TTC549 (cell line): ENCODE measurements around the gene EGLN2.
A peak's percentile ranks its signal among the peaks of the same experiment; 100 is the strongest.
"Not testable (repeated sequence)": the region's sequence is repeated elsewhere in the genome, so short reads cannot be mapped to it uniquely, and the experiment has no call there.

Source experiments
- FAIRE-seq: peaks from 2 replicates; lab custom pipeline; 2012; peaks lifted over from hg19 to GRCh38; lab: Jason Lieb, UNC

EGLN2 gene

DNA sequence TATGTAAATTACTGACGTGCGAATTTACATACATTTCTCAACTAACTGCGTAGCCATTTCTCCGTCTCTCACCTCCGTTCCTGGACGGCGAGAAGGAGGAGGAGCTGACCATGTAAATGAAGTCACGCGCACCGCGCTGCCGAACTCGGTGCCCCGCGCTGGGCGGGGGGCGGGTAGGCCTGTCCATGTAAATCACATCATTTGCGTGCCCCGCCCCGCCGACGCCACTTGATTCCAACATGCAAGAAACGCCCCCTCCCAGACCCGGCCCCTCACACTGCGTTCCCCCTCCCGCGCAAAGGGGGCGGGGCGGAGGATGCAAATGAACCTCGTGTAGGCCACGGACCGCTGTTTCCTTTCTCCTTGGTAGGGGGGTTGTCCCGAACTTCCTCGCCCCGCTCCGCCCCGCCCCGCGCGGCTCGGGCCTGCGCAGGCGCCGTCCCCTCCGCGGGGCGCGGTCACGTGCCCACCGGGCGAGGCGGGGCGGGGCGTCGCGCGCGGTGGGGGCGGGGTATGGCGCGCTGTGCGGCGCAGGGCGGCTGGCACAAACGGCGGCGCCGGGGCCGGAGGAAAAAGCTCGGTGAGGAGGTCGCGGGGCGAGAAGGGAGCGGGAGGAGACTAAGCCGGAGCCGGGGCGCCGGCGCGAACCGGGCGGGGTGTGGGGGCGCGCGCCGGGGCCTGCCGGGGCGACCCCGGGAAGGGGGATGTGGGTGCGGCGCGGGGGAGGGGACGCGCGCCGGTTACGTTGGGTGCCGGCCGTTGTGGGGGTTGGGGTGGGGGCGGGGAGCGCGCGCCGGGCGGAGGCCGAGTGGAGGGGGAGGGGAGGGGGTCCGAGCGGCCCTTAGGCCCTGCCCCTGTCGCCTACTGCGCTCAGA is at the start of gene EGLN2:
TSS of gene EGLN2 (plus strand) at position 509 of the 875 bp plus-strand sequence. CDS start 1,382 bp downstream, outside the sequence.
- FAIRE-seq = peak; percentile 92

DNA sequence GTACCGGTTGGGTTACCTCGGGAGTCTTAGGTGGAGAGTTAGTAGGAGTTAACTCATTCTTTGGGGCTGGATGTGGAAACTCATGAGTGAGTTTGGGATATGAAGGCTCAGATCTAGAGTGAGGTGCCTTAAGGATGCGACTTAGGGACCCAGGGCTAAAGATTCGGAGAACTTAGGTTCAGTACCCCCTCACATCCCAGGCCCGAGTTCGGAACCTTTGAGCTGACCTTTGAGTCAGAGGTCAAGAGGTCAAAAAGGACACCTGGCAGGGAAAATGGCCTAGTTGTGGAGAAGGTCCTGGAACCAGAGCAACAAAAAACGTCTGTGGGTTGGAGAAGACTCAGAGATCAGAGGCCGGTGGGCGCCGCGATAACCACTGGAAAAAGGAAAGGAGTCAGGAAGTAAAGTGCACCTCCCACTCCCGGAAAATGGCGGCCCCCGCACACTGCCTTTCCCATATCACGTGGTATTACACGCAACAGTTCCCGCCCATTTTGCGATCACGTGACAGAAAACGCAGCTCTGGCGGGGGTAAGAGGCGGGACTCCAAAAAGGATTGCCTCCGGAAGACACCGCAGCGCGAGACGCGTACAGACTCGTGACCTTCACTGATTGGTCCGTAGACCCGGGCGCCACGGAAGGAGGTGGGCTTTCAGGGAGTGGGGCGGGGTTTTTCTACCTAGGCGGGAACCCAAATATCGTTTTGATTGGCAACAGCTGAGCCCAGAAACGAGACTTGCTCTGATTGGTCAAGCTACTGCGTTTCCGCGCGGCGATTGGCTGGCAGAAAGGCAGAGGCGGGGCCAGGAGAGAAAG is 48.7 kb upstream of the EGLN2 start, which contains the start of gene ACTMAP:
TSS of gene ACTMAP (minus strand) at position 420 of the 816 bp plus-strand sequence. CDS start 674 bp downstream, outside the sequence.
- FAIRE-seq = peak; percentile 97

GRCh38 chr19:40750874-40751537 is 48.0 kb upstream of the EGLN2 start, which contains the start of gene SNRPA:
Gene SNRPA (plus strand): TSS chr19:40751203. CDS start chr19:40751409, 206 bp downstream.
- no peak for FAIRE-seq

GRCh38 chr19:40752257-40752781 is 46.7 kb upstream of the EGLN2 start:
- FAIRE-seq = no peak

- no peak for FAIRE-seq
Observed at GRCh38 chr19:40754611-40755247, 44.3 kb upstream of the EGLN2 start.

DNA sequence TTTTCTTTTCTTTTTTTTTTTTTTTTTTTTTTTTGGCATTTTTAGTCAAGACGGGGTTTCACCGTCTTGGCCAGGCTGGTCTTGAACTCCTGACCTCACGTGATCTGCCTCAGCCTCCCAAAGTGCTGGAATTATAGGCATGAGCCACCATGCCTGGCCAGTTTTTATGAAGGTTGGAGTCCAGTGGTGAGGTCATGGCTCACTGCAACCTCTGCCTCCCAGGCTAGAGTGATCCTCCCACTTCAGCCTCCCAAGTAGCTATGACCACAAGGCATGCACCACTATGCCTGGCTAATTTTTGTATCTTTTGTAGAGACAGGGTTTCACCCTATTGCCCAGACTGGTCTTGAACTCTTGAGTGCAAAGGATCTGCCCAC is 43.8 kb upstream of the EGLN2 start:
- FAIRE-seq = no peak

- no peak for FAIRE-seq
Observed at GRCh38 chr19:40755791-40756190, 43.2 kb upstream of the EGLN2 start.

- FAIRE-seq = no peak
Observed at GRCh38 chr19:40756502-40757110, 42.4 kb upstream of the EGLN2 start.

- FAIRE-seq = no peak
Observed at GRCh38 chr19:40758491-40758890, 40.5 kb upstream of the EGLN2 start.

DNA sequence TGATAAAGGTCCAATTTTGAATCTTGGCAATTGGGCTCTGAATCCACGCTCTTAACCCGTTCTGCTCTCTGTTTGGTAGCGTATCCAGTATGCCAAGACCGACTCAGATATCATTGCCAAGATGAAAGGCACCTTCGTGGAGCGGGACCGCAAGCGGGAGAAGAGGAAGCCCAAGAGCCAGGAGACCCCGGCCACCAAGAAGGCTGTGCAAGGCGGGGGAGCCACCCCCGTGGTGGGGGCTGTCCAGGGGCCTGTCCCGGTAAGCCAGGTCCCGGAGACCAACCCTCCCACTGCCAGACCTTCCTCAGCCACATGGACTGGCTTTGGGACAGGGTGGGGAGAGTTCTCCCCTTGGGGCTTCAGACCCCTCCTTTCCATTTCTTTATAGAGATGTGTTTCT is 39.6 kb upstream of the EGLN2 start:
- no peak for FAIRE-seq

DNA sequence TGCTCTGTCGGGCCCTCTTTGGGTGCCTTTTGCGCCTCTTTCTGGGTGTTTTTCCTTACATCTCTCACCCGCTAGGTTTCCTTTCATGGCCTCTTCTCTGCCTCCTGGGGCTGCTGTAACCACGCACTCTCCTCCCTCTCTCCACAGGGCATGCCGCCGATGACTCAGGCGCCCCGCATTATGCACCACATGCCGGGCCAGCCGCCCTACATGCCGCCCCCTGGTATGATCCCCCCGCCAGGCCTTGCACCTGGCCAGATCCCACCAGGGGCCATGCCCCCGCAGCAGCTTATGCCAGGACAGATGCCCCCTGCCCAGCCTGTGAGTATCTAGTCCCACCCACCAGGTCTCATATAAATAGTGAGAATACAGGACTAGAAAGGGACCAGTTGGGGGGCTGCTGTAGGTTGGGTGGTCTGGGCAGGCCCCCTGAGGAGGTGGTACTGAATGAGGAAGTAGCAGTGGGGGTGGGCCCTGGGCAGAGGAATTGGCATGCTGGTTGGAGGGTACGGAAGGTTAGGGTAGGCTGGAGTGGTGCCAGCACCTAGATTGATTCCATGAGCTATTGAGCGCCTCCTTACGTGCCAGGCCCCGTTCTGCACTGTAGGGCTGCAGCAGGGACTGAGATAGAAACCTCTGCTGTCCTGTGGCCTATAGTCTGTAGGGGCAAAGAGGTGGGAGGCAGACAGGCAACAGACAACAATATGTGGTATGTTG is 36.1 kb upstream of the EGLN2 start:
- FAIRE-seq = no peak

- no peak for FAIRE-seq
Observed at GRCh38 chr19:40763526-40763925, 35.5 kb upstream of the EGLN2 start.

DNA sequence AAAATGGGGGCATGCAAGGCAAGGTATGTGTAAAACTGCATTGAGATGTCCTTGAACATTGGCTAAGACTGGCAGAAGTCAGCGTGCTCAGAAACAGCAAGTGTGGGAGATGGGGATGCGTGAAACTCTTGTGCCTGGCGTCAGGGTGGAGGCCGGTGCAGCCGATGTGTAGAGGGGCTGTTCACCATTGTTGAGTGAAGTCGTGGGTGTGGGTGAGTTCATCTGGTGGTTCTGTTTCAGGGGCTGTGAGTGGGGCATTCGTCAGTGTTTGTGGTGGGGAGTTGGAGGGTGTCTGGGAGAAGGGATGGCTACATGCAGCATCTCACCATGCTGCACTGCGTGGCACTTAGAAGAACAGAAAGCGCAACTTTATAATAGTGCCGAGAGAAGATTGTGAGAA is 35.0 kb upstream of the EGLN2 start:
- FAIRE-seq = no peak

GRCh38 chr19:40766385-40766784 is 32.6 kb upstream of the EGLN2 start:
- FAIRE-seq = not testable (repeated sequence)

DNA sequence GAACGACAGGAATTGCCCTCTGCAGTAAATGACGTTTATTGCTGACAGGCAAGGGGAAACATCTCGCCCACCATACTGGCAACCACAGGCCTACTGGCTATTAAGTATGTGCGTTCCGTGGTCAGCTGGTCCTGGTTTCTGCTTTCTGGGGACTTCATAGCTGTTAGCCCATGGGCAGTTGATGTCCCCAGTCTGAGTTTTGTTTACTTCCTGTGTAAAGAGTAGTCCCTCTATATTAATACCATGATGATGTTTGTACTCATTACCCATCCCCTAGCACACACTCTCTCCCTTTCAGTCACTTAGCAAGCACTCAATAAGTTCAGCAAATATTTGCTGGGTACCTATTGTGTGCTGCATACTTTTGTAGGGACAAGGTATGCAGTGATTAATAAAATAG is 30.1 kb upstream of the EGLN2 start:
- FAIRE-seq = no peak

GRCh38 chr19:40771101-40771862 is 27.7 kb upstream of the EGLN2 start:
- not testable (repeated sequence) for FAIRE-seq

DNA sequence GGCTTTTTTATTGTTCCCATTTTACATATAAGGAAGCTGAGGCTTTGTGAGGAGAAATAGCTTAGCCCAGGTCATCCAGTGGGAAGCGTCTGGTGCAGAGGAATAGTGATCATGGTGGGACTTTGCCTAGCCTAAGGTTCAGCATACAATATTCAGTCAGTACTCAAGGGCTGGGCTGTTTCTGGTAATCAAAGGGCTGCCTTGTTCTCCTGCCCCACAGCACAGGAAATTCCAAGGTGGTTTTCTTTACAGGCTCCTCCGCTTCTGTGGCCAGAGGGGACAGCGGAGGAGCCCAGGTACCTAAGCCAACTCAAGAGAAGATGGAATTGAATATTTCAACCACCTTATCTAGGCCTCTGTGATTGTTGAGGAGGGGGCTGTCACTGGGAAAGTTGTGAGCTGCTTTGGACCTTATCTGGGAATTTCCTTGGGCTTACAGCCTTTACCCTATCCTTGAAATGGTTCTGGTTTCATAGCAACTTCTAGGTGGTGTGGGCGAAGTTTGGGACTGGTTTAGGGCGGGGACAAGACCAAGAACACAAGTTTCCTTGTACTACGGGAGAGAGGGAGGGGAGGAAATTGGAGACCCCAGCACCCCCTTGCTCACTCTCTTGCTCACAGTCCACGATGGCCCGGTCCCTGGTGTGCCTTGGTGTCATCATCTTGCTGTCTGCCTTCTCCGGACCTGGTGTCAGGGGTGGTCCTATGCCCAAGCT is 23.9 kb upstream of the EGLN2 start, which contains the start of gene MIA:
TSS of gene MIA (plus strand) at position 606 of the 716 bp plus-strand sequence. CDS start at position 628, 22 bp downstream.
- no peak for FAIRE-seq

DNA sequence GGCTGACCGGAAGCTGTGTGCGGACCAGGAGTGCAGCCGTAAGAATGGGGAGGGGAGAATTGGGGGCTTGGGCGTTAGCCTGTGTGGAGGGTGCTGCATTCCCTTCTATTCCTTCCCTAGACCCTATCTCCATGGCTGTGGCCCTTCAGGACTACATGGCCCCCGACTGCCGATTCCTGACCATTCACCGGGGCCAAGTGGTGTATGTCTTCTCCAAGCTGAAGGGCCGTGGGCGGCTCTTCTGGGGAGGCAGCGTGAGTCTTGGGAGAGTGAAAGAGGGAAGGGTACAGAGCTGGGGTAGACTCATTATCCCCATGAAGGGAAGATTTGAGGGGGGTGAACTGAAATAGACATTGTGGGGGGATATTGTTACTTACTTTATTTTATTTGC is 23.4 kb upstream of the EGLN2 start:
- FAIRE-seq = no peak

- no peak for FAIRE-seq
Observed at GRCh38 chr19:40776364-40776763, 22.6 kb upstream of the EGLN2 start.
